Measurements from ENCODE around the gene WDR59.

- TF ChIP-seq EZH2 (IDR thresholded peaks at IDR 0.05) (no peak), POLR2AphosphoS5 (IDR thresholded peaks at IDR 0.05; ENCODE audit: borderline replicate concordance, low read depth, low read length) (no peak), FOXP2 (optimal IDR thresholded peaks at IDR 0.05; ENCODE audit: control extremely low read depth, extremely low read length, insufficient read depth) (no peak)
These were observed 38.1 kb upstream of the WDR59 start for GRCh38 chr16:75023009-75023408.

Data from SK-N-MC (cell line).